Neural progenitor cell (in vitro differentiated cells): ENCODE results near the gene SNCAIP.

ENCODE experiments used
- EZH2 ChIP-seq: fragments of 200-600 bp; sonication (generic); IDR thresholded peaks from 2 replicates; pipeline ENCODE4 v1.6.1; 2017; ENCODE audit warnings: antibody characterized with exemption, mild to moderate bottlenecking, moderate library complexity
- TF ChIP-seq, protein P1 (sequence below): fragments of 200-600 bp; sonication (generic); IDR thresholded peaks from 2 replicates; pipeline ENCODE4 v1.5.1; 2017; ENCODE audit warnings: antibody characterized with exemption, mild to moderate bottlenecking

DNA sequence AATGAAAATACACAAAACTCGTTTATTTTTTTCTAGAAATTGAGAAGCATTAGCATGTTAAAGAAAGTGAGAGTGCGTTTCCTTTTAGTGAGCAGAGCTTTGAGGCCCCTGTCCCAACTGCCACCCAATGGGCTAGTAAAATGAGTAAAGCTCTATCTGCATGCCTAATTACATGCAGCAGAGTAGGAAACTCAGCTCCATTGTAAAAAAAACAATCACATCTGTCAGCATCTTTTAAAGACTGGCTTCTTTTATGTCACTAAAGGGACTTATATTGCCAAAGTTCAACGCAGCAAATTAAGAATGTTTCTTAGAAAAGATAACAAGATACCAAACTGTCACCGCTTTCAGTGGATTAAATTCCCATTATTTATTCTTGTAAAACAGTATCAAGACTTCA is 154.0 kb downstream of the SNCAIP start:
- TF ChIP-seq, protein P1, sequence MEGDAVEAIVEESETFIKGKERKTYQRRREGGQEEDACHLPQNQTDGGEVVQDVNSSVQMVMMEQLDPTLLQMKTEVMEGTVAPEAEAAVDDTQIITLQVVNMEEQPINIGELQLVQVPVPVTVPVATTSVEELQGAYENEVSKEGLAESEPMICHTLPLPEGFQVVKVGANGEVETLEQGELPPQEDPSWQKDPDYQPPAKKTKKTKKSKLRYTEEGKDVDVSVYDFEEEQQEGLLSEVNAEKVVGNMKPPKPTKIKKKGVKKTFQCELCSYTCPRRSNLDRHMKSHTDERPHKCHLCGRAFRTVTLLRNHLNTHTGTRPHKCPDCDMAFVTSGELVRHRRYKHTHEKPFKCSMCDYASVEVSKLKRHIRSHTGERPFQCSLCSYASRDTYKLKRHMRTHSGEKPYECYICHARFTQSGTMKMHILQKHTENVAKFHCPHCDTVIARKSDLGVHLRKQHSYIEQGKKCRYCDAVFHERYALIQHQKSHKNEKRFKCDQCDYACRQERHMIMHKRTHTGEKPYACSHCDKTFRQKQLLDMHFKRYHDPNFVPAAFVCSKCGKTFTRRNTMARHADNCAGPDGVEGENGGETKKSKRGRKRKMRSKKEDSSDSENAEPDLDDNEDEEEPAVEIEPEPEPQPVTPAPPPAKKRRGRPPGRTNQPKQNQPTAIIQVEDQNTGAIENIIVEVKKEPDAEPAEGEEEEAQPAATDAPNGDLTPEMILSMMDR = no peak
- no peak for TF ChIP-seq EZH2
